Astrocyte of the cerebellum (primary cell): Measurements from ENCODE around the gene CHD2.

ENCODE experiments used
- DNase-seq: peaks from one replicate; pipeline ENCODE4 v3.0.0-alpha.2; 2011; ENCODE audit warnings: low read depth
- H3K4me3 ChIP-seq: 2 replicates; pipeline ENCODE4 v1.5.1; 2011; ENCODE audit warnings: mild to moderate bottlenecking, low read depth, low read length, moderate library complexity
- CTCF ChIP-seq: IDR thresholded peaks from 2 replicates; pipeline ENCODE4 v1.5.1; 2012; ENCODE audit warnings: low read length, low read depth, moderate library complexity, mild to moderate bottlenecking; ENCODE audit errors: missing control alignments
- in situ Hi-C: cut with HindIII; loops from 2 replicates; pipeline ENCODE4 v1.10.0; 2017; ENCODE audit warnings: low sequenced_read_pairs

The CHD2 gene

GRCh38 chr15:92974183-92974915 is 74.2 kb downstream of the CHD2 start:
- no peak for DNase-seq
- in situ Hi-C loops = no loop called here
- H3K4me3 ChIP-seq = no peak overlapping the region
- no peak for TF ChIP-seq CTCF

GRCh38 chr15:92979011-92979701 is 79.0 kb downstream of the CHD2 start:
- in situ Hi-C loops = no loop called here
- TF ChIP-seq CTCF = no peak
- no peak overlapping the region for H3K4me3 ChIP-seq
- DNase-seq = no peak

GRCh38 chr15:92981333-92981732 is 81.2 kb downstream of the CHD2 start:
- DNase-seq = no peak
- no peak for TF ChIP-seq CTCF
- in situ Hi-C loops = no loop called here
- no peak overlapping the region for H3K4me3 ChIP-seq

GRCh38 chr15:92984161-92984560 is 84.0 kb downstream of the CHD2 start:
- TF ChIP-seq CTCF = no peak
- DNase-seq = no peak
- H3K4me3 ChIP-seq = no peak overlapping the region
- in situ Hi-C loops = no loop called here

- in situ Hi-C loops = no loop called here
Observed at GRCh38 chr15:92989470-92989869, 89.3 kb downstream of the CHD2 start.

GRCh38 chr15:92990031-92990430 is 89.9 kb downstream of the CHD2 start:
- DNase-seq = no peak
- no peak for TF ChIP-seq CTCF
- in situ Hi-C loops = no loop called here
- H3K4me3 ChIP-seq = no peak overlapping the region

More at GRCh38 chr15:92989470-92989869, 89.3 kb downstream of the CHD2 start:
- H3K4me3 ChIP-seq = no peak overlapping the region
- DNase-seq = no peak
- no peak for TF ChIP-seq CTCF
